ENCODE data around the gene LIME1. TPM values are rescaled to one million over a fixed set of nuclear protein-coding genes. Genes with fewer than 3 reads are reported as not detected.

LIME1 gene
- total and polyA plus RNA-seq, 2 of the 8 experiments (the other 6 are each of a cell fraction or from before 2014, with no cell fraction given) = 4.5 to 5.9 TPM

- TF ChIP-seq RBBP5 (IDR thresholded peaks at IDR 0.05; ENCODE audit: borderline replicate concordance, low read depth, low read length) = no peak
These were observed 32.3 kb upstream of the LIME1 start (continued) for GRCh38 chr20:63703976-63704748.
